Adrenal gland (tissue), 12 donors: ENCODE measurements around the gene RGL4. TPM values are rescaled to one million over a fixed set of nuclear protein-coding genes. Genes with fewer than 3 reads are reported as not detected.
A peak's percentile ranks its signal among the peaks of the same experiment; 100 is the strongest.
"Not testable (repeated sequence)": the region's sequence is repeated elsewhere in the genome, so short reads cannot be mapped to it uniquely, and the experiment has no call there.

Experiments
- DNase-seq, 7 donors: peaks; one replicate each; pipeline ENCODE4 v3.0.0-alpha.2; 2019 to 2020
- H3K27ac ChIP-seq, 5 donors: fragments of 200-600 bp; sonication (generic) in 4 of 5; 1 replicate in 3 of 5; 2 replicates in 2 of 5; pipeline versions ENCODE4 v1.5.1 to v1.8.0; 2016 to 2020; ENCODE audit warnings: mild to moderate bottlenecking in 1 of 5
- H3K27me3 ChIP-seq: fragments of 200-600 bp; 2 replicates; pipeline ENCODE4 v1.8.0; 2021
- H3K36me3 ChIP-seq, 2 donors: fragments of 200-600 bp; replicated peaks in 1 of 2; 1 replicate in 1 of 2; 2 replicates in 1 of 2; pipeline versions ENCODE4 v1.5.1 to v1.8.0; 2018 to 2022
- H3K4me1 ChIP-seq, 2 donors: fragments of 200-600 bp; replicated peaks in 1 of 2; 1 replicate in 1 of 2; 2 replicates in 1 of 2; pipeline versions ENCODE4 v1.5.1 to v1.8.0; 2018 to 2021
- H3K4me3 ChIP-seq, 4 donors: fragments of 200-600 bp; sonication (generic) in 3 of 4; one replicate each; pipeline ENCODE4 v1.5.1; 2016 to 2018
- H3K9me3 ChIP-seq, 3 donors: fragments of 200-600 bp; sonication (generic) in 1 of 3; replicated peaks in 1 of 3; 1 replicate in 2 of 3; 2 replicates in 1 of 3; pipeline versions ENCODE4 v1.5.1 to v1.8.0; 2016 to 2021
- CTCF ChIP-seq, 6 experiments: fragments of 450-650 bp in 4 of 6; fragments of 200-600 bp in 2 of 6; sonication (generic) in 1 of 6; IDR thresholded peaks; 1 replicate in 5 of 6; 2 replicates in 1 of 6; pipeline versions ENCODE4 v1.5.1 to v1.8.0; 2016 to 2021; ENCODE audit warnings: antibody characterized with exemption in 6 of 6, mild to moderate bottlenecking in 2 of 6, moderate library complexity in 1 of 6
- POLR2A ChIP-seq, 2 donors: fragments of 450-650 bp; IDR thresholded peaks; one replicate each; pipeline ENCODE4 v1.6.1; 2017; ENCODE audit warnings: antibody characterized with exemption in 2 of 2, mild to moderate bottlenecking in 2 of 2, moderate library complexity in 1 of 2
- WGBS, 4 donors: extraction: QIAGEN DNeasy Blood & Tissue Kit in 2 of 4; methylation state at CpG; one replicate each; pipeline versions ENCODE4 v1.1.5 to v1.1.7; 2013 to 2017; 5-methylcytosine and 5-hydroxymethylcytosine counted together
- intact Hi-C, 2 donors: fragments of 100-400 bp; cut with DNase I; formaldehyde crosslinking; loops; one replicate each; pipeline versions ENCODE4 v1.14.1 to v1.15.0; 2022 to 2023
- polyA plus RNA-seq, 3 donors: library from polyadenylated mRNA; stranded (reverse); fragments of 200-250 nt in 2 of 3; fragments of 350-450 nt in 1 of 3; fragmentation: Illumina TruSeq in 1 of 3; extraction: RNeasy Lipid Tissue Mini Kit (QIAGEN cat#74804) in 1 of 3; gene quantifications; one replicate each; pipeline ENCODE4 v1.2.3, GENCODE V29; 2013 to 2014
- total RNA-seq, 9 donors: library from RNA; depleted of rRNA in 4 of 9; stranded (reverse); fragments of >200 nt in 4 of 9; fragments of 120-200 nt in 1 of 9; fragmentation: NEBNext Ultra II Directional in 1 of 9; extraction: Animal tissue kit (Norgen Biotek cat#: 25700) in 1 of 9; gene quantifications; one replicate each; pipeline versions ENCODE4 v1.1.0 to v1.2.4, GENCODE V29; 2013 to 2023
- donor health status: healthy with polysubstance abuse.
- donor health status: Bipolar disorder and iron deficiency.
- donor health status: DM: yes; HTN: yes; CAD: no.
- donor health status: DM: no; HTN: no; CAD: no.
- donor health status: DM: no; HTN: no; CAD: no.
- donor health status: DM: yes; HTN: yes; CAD: no.

Gene RGL4
- total and polyA plus RNA-seq, 12 donors, result 0.84 to 3.1 (median 0.88) TPM; not detected in 9

- DNase-seq, result no peak
- H3K4me3 ChIP-seq, result no peak overlapping the region
- H3K9me3 ChIP-seq, result no peaks in the 10 kb centered on the region
- no peaks in the 10 kb centered on the region for H3K36me3 ChIP-seq
- no peaks in the 10 kb centered on the region for H3K27me3 ChIP-seq
- H3K4me1 ChIP-seq, result peaks cover 0 to 7% of the 10 kb centered on the region in 2 donors
- TF ChIP-seq POLR2A (IDR thresholded peaks at IDR 0.05) (no peak), CTCF (IDR thresholded peaks at IDR 0.05) (no peak)
- 80 to 91% (median 89%) methylated on average over 14 to 26 of the region's 26 CpGs for whole genome bisulfite sequencing, 4 donors
- H3K27ac ChIP-seq, result no peak overlapping the region
- intact Hi-C loops, result no loop called here
These were observed 16.8 kb upstream of the RGL4 start for GRCh38 chr22:23673826-23674690.

- H3K9me3 ChIP-seq, H3K27ac ChIP-seq, H3K36me3 ChIP-seq, H3K4me3 ChIP-seq, intact Hi-C loops, H3K27me3 ChIP-seq, H3K4me1 ChIP-seq: not testable (repeated sequence)
- peak in 1 of 7 donors; percentile 9 for DNase-seq
- 84 to 96% (median 90%) methylated on average over 5 to 6 of the region's 6 CpGs for WGBS, 4 donors
These were observed 15.8 kb upstream of the RGL4 start for GRCh38 chr22:23674886-23675501.

- H3K27ac ChIP-seq, result no peak overlapping the region
- intact Hi-C loops, result no loop called here
- H3K4me3 ChIP-seq, result no peak overlapping the region
- H3K9me3 ChIP-seq, result no peaks in the 10 kb centered on the region
- WGBS, 4 donors, result 48 to 68% (median 59%) methylated on average over 4 to 17 of the region's 17 CpGs
- H3K4me1 ChIP-seq, result peaks cover 0 to 10% of the 10 kb centered on the region in 2 donors
- H3K36me3 ChIP-seq, result no peaks in the 10 kb centered on the region
- DNase-seq, result peak; percentile 45 to 85 (median 75)
- TF ChIP-seq POLR2A (IDR thresholded peaks at IDR 0.05), result no peak
- TF ChIP-seq CTCF (IDR thresholded peaks at IDR 0.05), result no peak
- no peaks in the 10 kb centered on the region for H3K27me3 ChIP-seq
These were observed 15.1 kb upstream of the RGL4 start for GRCh38 chr22:23675502-23676415.

GRCh38 chr22:23676841-23677700 is 13.7 kb upstream of the RGL4 start:
- DNase-seq, result peak in 2 of 7 donors; percentile 1 to 17
- H3K27me3 ChIP-seq, H3K4me3 ChIP-seq, intact Hi-C loops, H3K9me3 ChIP-seq, H3K27ac ChIP-seq, H3K36me3 ChIP-seq: not testable (repeated sequence)
- WGBS, 4 donors, result 96 to 100% (median 98%) methylated on average over 6 to 12 of the region's 12 CpGs
- peaks cover 0 to 11% of the 10 kb centered on the region in 2 donors for H3K4me1 ChIP-seq
